ENCODE measurements around the gene FYB2. TPM values are rescaled to one million over a fixed set of nuclear protein-coding genes. Genes with fewer than 3 reads are reported as not detected.

FYB2 gene
- total and polyA plus RNA-seq, 4 donors: 2.4 to 5.7 (median 2.5) TPM

GRCh38 chr1:56755911-56756310, 63.3 kb downstream of the FYB2 start:
- H3K4me3 ChIP-seq (ENCODE audit: low read depth, low read length): no peak overlapping the region
- 100% methylated on average over 2 of the region's 2 CpGs for WGBS (ENCODE audit: insufficient coverage)
- H3K4me1 ChIP-seq (ENCODE audit: control insufficient read depth, insufficient read depth, low read length): no peaks in the 10 kb centered on the region

DNA sequence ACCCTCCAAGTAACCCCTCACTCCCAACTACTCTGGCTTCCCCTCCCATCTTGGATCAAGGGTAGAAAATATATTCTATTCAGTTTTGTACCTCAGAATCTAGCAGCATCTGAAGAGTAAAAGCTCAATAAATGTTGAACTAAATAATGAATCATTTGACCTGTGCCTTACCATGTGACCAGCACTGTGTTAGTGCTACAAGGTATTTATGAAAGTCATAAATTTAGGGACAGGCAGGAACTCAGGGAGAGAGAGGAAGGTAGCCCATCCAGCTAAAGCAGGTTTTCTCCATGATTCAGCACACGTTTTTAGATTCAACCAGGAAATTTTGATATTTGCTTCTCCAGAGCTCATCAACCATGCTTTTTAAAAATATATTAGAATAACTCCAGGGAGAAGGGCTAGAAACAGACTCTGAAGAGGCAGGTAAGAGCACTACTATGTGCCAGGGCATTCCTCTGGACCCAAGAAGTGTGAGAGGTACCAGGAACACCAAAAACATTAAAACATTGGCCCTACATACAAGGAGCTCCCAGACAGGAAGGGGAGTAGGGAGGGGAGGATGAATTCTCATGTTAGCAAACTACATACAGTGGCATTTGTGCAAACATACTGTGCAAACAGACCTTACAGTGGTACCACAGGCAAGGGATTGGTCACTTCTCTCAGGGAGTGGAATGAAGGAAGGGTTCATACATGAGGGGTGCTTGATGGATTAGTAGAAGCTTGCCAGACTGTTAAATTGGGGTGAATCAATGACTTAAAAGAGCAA, 64.3 kb downstream of the FYB2 start:
- H3K36me3 ChIP-seq (ENCODE audit: control insufficient read depth, insufficient read depth, low read length): no peaks in the 10 kb centered on the region
- no peaks in the 10 kb centered on the region for H3K9me3 ChIP-seq (ENCODE audit: control insufficient read depth, insufficient read depth, low read length)
- no peak overlapping the region for H3K27ac ChIP-seq (ENCODE audit: low read depth, low read length)
- no CpG with 5 or more reads among the region's 1 CpG for WGBS (ENCODE audit: insufficient coverage)
- no peak overlapping the region for H3K4me3 ChIP-seq (ENCODE audit: low read depth, low read length)
- H3K27me3 ChIP-seq (ENCODE audit: control insufficient read depth, insufficient read depth, low read length): no peaks in the 10 kb centered on the region
- H3K4me1 ChIP-seq (ENCODE audit: control insufficient read depth, insufficient read depth, low read length): no peaks in the 10 kb centered on the region
- no peak for DNase-seq (ENCODE audit: low read depth in 4 of 6, low spot score in 6 of 6)

More at GRCh38 chr1:56755911-56756310, 63.3 kb downstream of the FYB2 start:
- DNase-seq (ENCODE audit: low read depth in 4 of 6, low spot score in 6 of 6): no peak
- Histone ChIP-seq H3K27ac (ENCODE audit: low read depth, low read length) (no peak overlapping the region), H3K36me3 (ENCODE audit: control insufficient read depth, insufficient read depth, low read length) (no peaks in the 10 kb centered on the region), H3K9me3 (ENCODE audit: control insufficient read depth, insufficient read depth, low read length) (no peaks in the 10 kb centered on the region), H3K27me3 (ENCODE audit: control insufficient read depth, insufficient read depth, low read length) (no peaks in the 10 kb centered on the region)

DNA sequence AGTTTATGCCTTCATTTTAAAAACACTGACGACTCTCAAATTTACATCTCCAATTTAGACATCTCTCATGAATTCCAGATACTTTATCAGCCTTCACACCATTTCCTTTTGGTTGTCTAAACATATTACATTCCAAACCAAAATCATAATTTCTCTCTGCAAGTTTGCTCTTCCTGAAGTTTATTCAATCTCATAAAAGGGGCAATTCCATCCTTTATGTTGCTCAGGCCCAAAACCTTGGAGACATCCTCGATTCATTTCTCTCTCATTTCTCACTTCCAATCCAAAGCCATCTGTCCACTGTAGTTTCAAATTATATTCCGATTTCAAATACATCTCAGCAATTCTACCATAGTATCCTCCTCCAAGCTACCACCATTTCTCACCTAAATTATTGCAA, 74.0 kb downstream of the FYB2 start:
- H3K4me3 ChIP-seq (ENCODE audit: low read depth, low read length): no peak overlapping the region
- no peaks in the 10 kb centered on the region for H3K4me1 ChIP-seq (ENCODE audit: control insufficient read depth, insufficient read depth, low read length)
- WGBS (ENCODE audit: insufficient coverage): 92% methylated on average over 3 of the region's 3 CpGs
- H3K36me3 ChIP-seq (ENCODE audit: control insufficient read depth, insufficient read depth, low read length): no peaks in the 10 kb centered on the region
- no peak overlapping the region for H3K27ac ChIP-seq (ENCODE audit: low read depth, low read length)
- DNase-seq (ENCODE audit: low read depth in 4 of 6, low spot score in 6 of 6): peak in 1 of 6 donors; percentile 60
- H3K27me3 ChIP-seq (ENCODE audit: control insufficient read depth, insufficient read depth, low read length): no peaks in the 10 kb centered on the region
- H3K9me3 ChIP-seq (ENCODE audit: control insufficient read depth, insufficient read depth, low read length): no peaks in the 10 kb centered on the region

- Histone ChIP-seq H3K27ac (ENCODE audit: low read depth, low read length) (no peak overlapping the region), H3K4me1 (ENCODE audit: control insufficient read depth, insufficient read depth, low read length) (no peaks in the 10 kb centered on the region), H3K36me3 (ENCODE audit: control insufficient read depth, insufficient read depth, low read length) (no peaks in the 10 kb centered on the region), H3K27me3 (ENCODE audit: control insufficient read depth, insufficient read depth, low read length) (no peaks in the 10 kb centered on the region), H3K9me3 (ENCODE audit: control insufficient read depth, insufficient read depth, low read length) (no peaks in the 10 kb centered on the region), H3K4me3 (ENCODE audit: low read depth, low read length) (no peak overlapping the region)
- WGBS (ENCODE audit: insufficient coverage): 100% methylated on average over 2 of the region's 2 CpGs
- DNase-seq (ENCODE audit: low read depth in 4 of 6, low spot score in 6 of 6): no peak
Measured at GRCh38 chr1:56728964-56729363, 90.2 kb downstream of the FYB2 start.

DNA sequence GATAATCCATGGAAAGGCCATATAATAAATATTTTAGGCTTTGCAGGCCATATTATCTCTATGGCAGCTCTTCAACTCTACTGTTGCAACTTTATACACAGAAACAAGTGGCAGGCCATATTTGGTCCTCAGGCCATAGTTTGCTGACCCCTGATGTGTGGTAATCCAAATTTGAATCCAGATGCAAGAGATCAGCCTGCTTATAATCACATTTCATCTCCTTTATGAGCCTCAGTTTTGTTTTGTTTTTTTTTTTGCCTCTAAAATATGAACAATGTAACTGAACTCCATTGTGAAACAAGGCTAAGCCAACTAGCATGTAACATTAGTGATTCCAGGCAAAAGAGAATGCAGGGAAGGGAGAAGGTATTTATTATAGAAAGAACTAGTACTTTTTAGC, 92.5 kb downstream of the FYB2 start:
- H3K27ac ChIP-seq (ENCODE audit: low read depth, low read length): no peak overlapping the region
- H3K9me3 ChIP-seq (ENCODE audit: control insufficient read depth, insufficient read depth, low read length): no peaks in the 10 kb centered on the region
- no peaks in the 10 kb centered on the region for H3K27me3 ChIP-seq (ENCODE audit: control insufficient read depth, insufficient read depth, low read length)
- DNase-seq (ENCODE audit: low read depth in 4 of 6, low spot score in 6 of 6): no peak
- H3K4me1 ChIP-seq (ENCODE audit: control insufficient read depth, insufficient read depth, low read length): no peaks in the 10 kb centered on the region
- H3K4me3 ChIP-seq (ENCODE audit: low read depth, low read length): no peak overlapping the region
- no peaks in the 10 kb centered on the region for H3K36me3 ChIP-seq (ENCODE audit: control insufficient read depth, insufficient read depth, low read length)

GRCh38 chr1:56719171-56719570, 100.0 kb downstream of the FYB2 start:
- DNase-seq (ENCODE audit: low read depth in 4 of 6, low spot score in 6 of 6): peak in 1 of 6 donors; percentile 38
- WGBS (ENCODE audit: insufficient coverage): 57% methylated on average over 1 of the region's 1 CpG
- Histone ChIP-seq H3K36me3 (ENCODE audit: control insufficient read depth, insufficient read depth, low read length) (no peaks in the 10 kb centered on the region), H3K4me1 (ENCODE audit: control insufficient read depth, insufficient read depth, low read length) (no peaks in the 10 kb centered on the region), H3K27me3 (ENCODE audit: control insufficient read depth, insufficient read depth, low read length) (no peaks in the 10 kb centered on the region), H3K4me3 (ENCODE audit: low read depth, low read length) (no peak overlapping the region), H3K9me3 (ENCODE audit: control insufficient read depth, insufficient read depth, low read length) (no peaks in the 10 kb centered on the region), H3K27ac (ENCODE audit: low read depth, low read length) (no peak overlapping the region)

DNA sequence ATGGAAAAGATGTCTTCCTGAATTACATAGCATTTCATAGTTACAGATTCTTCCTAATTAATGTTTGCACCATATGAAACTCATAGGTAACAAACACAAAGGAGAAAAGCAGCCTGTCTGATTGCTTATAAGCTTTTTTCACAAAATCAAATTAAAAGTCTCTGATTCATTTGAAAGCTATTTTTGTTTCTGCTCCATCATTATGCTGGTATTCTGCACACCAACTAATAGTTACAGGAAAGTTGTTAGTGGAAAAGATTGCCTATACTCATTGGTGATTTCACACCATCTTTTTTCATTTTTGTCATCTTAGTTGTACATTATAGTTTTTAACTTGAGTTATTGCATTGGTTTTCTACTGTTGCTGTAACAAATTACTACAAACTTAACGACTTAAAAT, 104.0 kb downstream of the FYB2 start:
- Histone ChIP-seq H3K36me3 (ENCODE audit: control insufficient read depth, insufficient read depth, low read length) (no peaks in the 10 kb centered on the region), H3K27ac (ENCODE audit: low read depth, low read length) (no peak overlapping the region), H3K9me3 (ENCODE audit: control insufficient read depth, insufficient read depth, low read length) (no peaks in the 10 kb centered on the region), H3K4me1 (ENCODE audit: control insufficient read depth, insufficient read depth, low read length) (no peaks in the 10 kb centered on the region), H3K27me3 (ENCODE audit: control insufficient read depth, insufficient read depth, low read length) (no peaks in the 10 kb centered on the region), H3K4me3 (ENCODE audit: low read depth, low read length) (no peak overlapping the region)
- WGBS (ENCODE audit: insufficient coverage): no CpG with 5 or more reads among the region's 1 CpG
- DNase-seq (ENCODE audit: low read depth in 4 of 6, low spot score in 6 of 6): no peak

DNA sequence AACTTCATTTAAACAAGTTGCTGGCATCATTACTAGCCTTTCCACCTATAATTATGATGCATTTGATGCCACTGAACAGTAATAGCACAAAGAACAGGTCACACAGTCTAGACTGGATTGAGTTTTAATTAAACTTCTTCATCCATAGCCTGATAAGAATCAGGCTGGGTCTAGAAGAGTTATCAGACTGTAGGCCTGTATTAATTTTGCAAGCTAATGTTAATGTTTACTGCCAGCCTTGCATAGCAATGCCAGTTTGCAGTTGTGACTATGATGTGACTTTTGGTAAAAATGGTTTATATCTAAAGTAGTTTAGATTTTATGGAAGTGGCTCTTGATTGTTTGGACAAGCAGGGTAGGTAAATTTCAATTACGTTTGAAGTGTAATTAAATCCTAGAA, 106.1 kb downstream of the FYB2 start:
- no peaks in the 10 kb centered on the region for H3K4me1 ChIP-seq (ENCODE audit: control insufficient read depth, insufficient read depth, low read length)
- no peaks in the 10 kb centered on the region for H3K36me3 ChIP-seq (ENCODE audit: control insufficient read depth, insufficient read depth, low read length)
- no peaks in the 10 kb centered on the region for H3K27me3 ChIP-seq (ENCODE audit: control insufficient read depth, insufficient read depth, low read length)
- H3K27ac ChIP-seq (ENCODE audit: low read depth, low read length): no peak overlapping the region
- no peak overlapping the region for H3K4me3 ChIP-seq (ENCODE audit: low read depth, low read length)
- no peak for DNase-seq (ENCODE audit: low read depth in 4 of 6, low spot score in 6 of 6)
- WGBS (ENCODE audit: insufficient coverage): no CpG with 5 or more reads among the region's 1 CpG
- no peaks in the 10 kb centered on the region for H3K9me3 ChIP-seq (ENCODE audit: control insufficient read depth, insufficient read depth, low read length)

- Histone ChIP-seq H3K27ac (ENCODE audit: low read depth, low read length) (no peak overlapping the region), H3K4me1 (ENCODE audit: control insufficient read depth, insufficient read depth, low read length) (no peaks in the 10 kb centered on the region), H3K27me3 (ENCODE audit: control insufficient read depth, insufficient read depth, low read length) (no peaks in the 10 kb centered on the region), H3K36me3 (ENCODE audit: control insufficient read depth, insufficient read depth, low read length) (no peaks in the 10 kb centered on the region), H3K4me3 (ENCODE audit: low read depth, low read length) (no peak overlapping the region), H3K9me3 (ENCODE audit: control insufficient read depth, insufficient read depth, low read length) (no peaks in the 10 kb centered on the region)
- WGBS (ENCODE audit: insufficient coverage): no CpG with 5 or more reads among the region's 1 CpG
- DNase-seq (ENCODE audit: low read depth in 4 of 6, low spot score in 6 of 6): no peak
Measured at GRCh38 chr1:56712150-56712549, 107.1 kb downstream of the FYB2 start.

- Histone ChIP-seq H3K36me3 (ENCODE audit: control insufficient read depth, insufficient read depth, low read length) (no peaks in the 10 kb centered on the region), H3K9me3 (ENCODE audit: control insufficient read depth, insufficient read depth, low read length) (no peaks in the 10 kb centered on the region), H3K27me3 (ENCODE audit: control insufficient read depth, insufficient read depth, low read length) (no peaks in the 10 kb centered on the region), H3K27ac (ENCODE audit: low read depth, low read length) (no peak overlapping the region), H3K4me1 (ENCODE audit: control insufficient read depth, insufficient read depth, low read length) (no peaks in the 10 kb centered on the region), H3K4me3 (ENCODE audit: low read depth, low read length) (no peak overlapping the region)
- no peak for DNase-seq (ENCODE audit: low read depth in 4 of 6, low spot score in 6 of 6)
Measured at GRCh38 chr1:56710646-56711045, 108.6 kb downstream of the FYB2 start.
